Panc1 (cell line): ENCODE data around the gene MDFI.

Experiments
- CTCF ChIP-seq: fragments of 450-650 bp; IDR thresholded peaks from 2 replicates; pipeline ENCODE4 v1.5.1; 2017; ENCODE audit warnings: mild to moderate bottlenecking
- REST ChIP-seq, 2 experiments: IDR thresholded peaks; 2 replicates each; pipeline ENCODE4 v1.6.1; 2011 to 2012; ENCODE audit warnings: low read depth in 2 of 2, control low read depth in 1 of 2, low read length in 1 of 2, mild to moderate bottlenecking in 1 of 2, moderate library complexity in 1 of 2; ENCODE audit not compliant: insufficient read depth in 1 of 2
- SIN3A ChIP-seq: IDR thresholded peaks from 2 replicates; pipeline ENCODE4 v1.6.1; 2012; ENCODE audit warnings: low read depth, mild to moderate bottlenecking, low read length, moderate library complexity, borderline replicate concordance; ENCODE audit not compliant: insufficient read depth
- TCF7L2 ChIP-seq: IDR thresholded peaks from 2 replicates; pipeline ENCODE4 v1.6.1; 2011; ENCODE audit warnings: mild to moderate bottlenecking, low read depth, low read length, inconsistent platforms

- TF ChIP-seq REST (IDR thresholded peaks at IDR 0.05; ENCODE audit: insufficient read depth in 1 of 2, low read depth in 2 of 2, low read length in 1 of 2) (no peak), SIN3A (no peak), CTCF (no peak), TCF7L2 (no peak)
Observed at GRCh38 chr6:41692080-41692675, 53.9 kb downstream of the MDFI start.
